OCI-LY7 (cell line): ENCODE data around the gene IFT57.

Experiments
- EZH2phosphoT487 ChIP-seq: fragments of 200-600 bp; sonication (generic); IDR thresholded peaks from 2 replicates; pipeline ENCODE4 v1.6.1; 2018; ENCODE audit warnings: low read depth, borderline replicate concordance, mild to moderate bottlenecking, mixed run types, antibody characterized with exemption, low read length, moderate library complexity, mixed read lengths
- TF ChIP-seq, protein P1 (sequence below): fragments of 200-600 bp; sonication (generic); conservative IDR thresholded peaks from 2 replicates; pipeline ENCODE4 v1.5.1; 2014; ENCODE audit warnings: mild to moderate bottlenecking, antibody characterized with exemption, low read length, moderate library complexity, mixed read lengths

GRCh38 chr3:108131475-108132134 is 90.6 kb downstream of the IFT57 start:
- TF ChIP-seq, protein P1, sequence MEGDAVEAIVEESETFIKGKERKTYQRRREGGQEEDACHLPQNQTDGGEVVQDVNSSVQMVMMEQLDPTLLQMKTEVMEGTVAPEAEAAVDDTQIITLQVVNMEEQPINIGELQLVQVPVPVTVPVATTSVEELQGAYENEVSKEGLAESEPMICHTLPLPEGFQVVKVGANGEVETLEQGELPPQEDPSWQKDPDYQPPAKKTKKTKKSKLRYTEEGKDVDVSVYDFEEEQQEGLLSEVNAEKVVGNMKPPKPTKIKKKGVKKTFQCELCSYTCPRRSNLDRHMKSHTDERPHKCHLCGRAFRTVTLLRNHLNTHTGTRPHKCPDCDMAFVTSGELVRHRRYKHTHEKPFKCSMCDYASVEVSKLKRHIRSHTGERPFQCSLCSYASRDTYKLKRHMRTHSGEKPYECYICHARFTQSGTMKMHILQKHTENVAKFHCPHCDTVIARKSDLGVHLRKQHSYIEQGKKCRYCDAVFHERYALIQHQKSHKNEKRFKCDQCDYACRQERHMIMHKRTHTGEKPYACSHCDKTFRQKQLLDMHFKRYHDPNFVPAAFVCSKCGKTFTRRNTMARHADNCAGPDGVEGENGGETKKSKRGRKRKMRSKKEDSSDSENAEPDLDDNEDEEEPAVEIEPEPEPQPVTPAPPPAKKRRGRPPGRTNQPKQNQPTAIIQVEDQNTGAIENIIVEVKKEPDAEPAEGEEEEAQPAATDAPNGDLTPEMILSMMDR: no peak
- no peak for TF ChIP-seq EZH2phosphoT487
